ENCODE measurements around the gene RNU5B-1.

RNU5B-1 gene

GRCh38 chr15:65323071-65323511 lies 18.6 kb downstream of the RNU5B-1 start:
- DNase-seq, result peak; percentile 57
- in situ Hi-C loops (cut with MboI; ENCODE audit: low pct_unique_long_range_greater_than_20kb, low sequenced_read_pairs), result loop anchor here (5.0 kb wide), 1 partner anchor 59 kb away; no protein-coding TSS in a partner anchor

- in situ Hi-C loops (cut with MboI; ENCODE audit: low pct_unique_long_range_greater_than_20kb, low sequenced_read_pairs), result no loop called here
- no peak for DNase-seq
Measured at GRCh38 chr15:65326117-65326526, 21.6 kb downstream of the RNU5B-1 start.

- no peak for DNase-seq
- in situ Hi-C loops (cut with MboI; ENCODE audit: low pct_unique_long_range_greater_than_20kb, low sequenced_read_pairs), result no loop called here
Measured at GRCh38 chr15:65326818-65327217, 22.3 kb downstream of the RNU5B-1 start.

- in situ Hi-C loops (cut with MboI; ENCODE audit: low pct_unique_long_range_greater_than_20kb, low sequenced_read_pairs), result no loop called here
- peak; percentile 74 for DNase-seq
Measured at GRCh38 chr15:65327651-65328393, 23.3 kb downstream of the RNU5B-1 start.

- in situ Hi-C loops (cut with MboI; ENCODE audit: low pct_unique_long_range_greater_than_20kb, low sequenced_read_pairs), result no loop called here
- no peak for DNase-seq
Measured at GRCh38 chr15:65328506-65329287, 24.2 kb downstream of the RNU5B-1 start.

- no peak for DNase-seq
- in situ Hi-C loops (cut with MboI; ENCODE audit: low pct_unique_long_range_greater_than_20kb, low sequenced_read_pairs), result no loop called here
Measured at GRCh38 chr15:65329288-65329983, 25.0 kb downstream of the RNU5B-1 start.

GRCh38 chr15:65329984-65330735 lies 25.7 kb downstream of the RNU5B-1 start:
- in situ Hi-C loops (cut with MboI; ENCODE audit: low pct_unique_long_range_greater_than_20kb, low sequenced_read_pairs), result no loop called here
- no peak for DNase-seq

- in situ Hi-C loops (cut with MboI; ENCODE audit: low pct_unique_long_range_greater_than_20kb, low sequenced_read_pairs), result no loop called here
- DNase-seq, result no peak
Measured at GRCh38 chr15:65330934-65331645, 26.6 kb downstream of the RNU5B-1 start.

GRCh38 chr15:65331811-65332210 lies 27.3 kb downstream of the RNU5B-1 start:
- no peak for DNase-seq

GRCh38 chr15:65332391-65333147 lies 28.1 kb downstream of the RNU5B-1 start:
- no peak for DNase-seq
- in situ Hi-C loops (cut with MboI; ENCODE audit: low pct_unique_long_range_greater_than_20kb, low sequenced_read_pairs), result no loop called here

More at GRCh38 chr15:65331811-65332210, 27.3 kb downstream of the RNU5B-1 start:
- in situ Hi-C loops (cut with MboI; ENCODE audit: low pct_unique_long_range_greater_than_20kb, low sequenced_read_pairs), result no loop called here

GRCh38 chr15:65333148-65333820 lies 28.8 kb downstream of the RNU5B-1 start:
- DNase-seq, result no peak
- in situ Hi-C loops (cut with MboI; ENCODE audit: low pct_unique_long_range_greater_than_20kb, low sequenced_read_pairs), result no loop called here

GRCh38 chr15:65333856-65334255 lies 29.4 kb downstream of the RNU5B-1 start:
- no peak for DNase-seq
- in situ Hi-C loops (cut with MboI; ENCODE audit: low pct_unique_long_range_greater_than_20kb, low sequenced_read_pairs), result no loop called here

- in situ Hi-C loops (cut with MboI; ENCODE audit: low pct_unique_long_range_greater_than_20kb, low sequenced_read_pairs), result no loop called here
Measured at GRCh38 chr15:65334586-65335231, 30.2 kb downstream of the RNU5B-1 start.

GRCh38 chr15:65335278-65336055 lies 31.0 kb downstream of the RNU5B-1 start:
- DNase-seq, result no peak
- in situ Hi-C loops (cut with MboI; ENCODE audit: low pct_unique_long_range_greater_than_20kb, low sequenced_read_pairs), result no loop called here

More at GRCh38 chr15:65334586-65335231, 30.2 kb downstream of the RNU5B-1 start:
- no peak for DNase-seq

GRCh38 chr15:65336493-65337435 lies 32.3 kb downstream of the RNU5B-1 start:
- in situ Hi-C loops (cut with MboI; ENCODE audit: low pct_unique_long_range_greater_than_20kb, low sequenced_read_pairs), result no loop called here
- DNase-seq, result no peak

Data from KBM-7 (cell line).